DMS114 treated with DMSO at 0.1 percent for 48 hours (cell line): ENCODE measurements around the gene ZNF488.
"Not testable (repeated sequence)": the region's sequence is repeated elsewhere in the genome, so short reads cannot be mapped to it uniquely, and the experiment has no call there.

ENCODE experiments used
- DNase-seq: peaks from one replicate; lab custom pipeline; 2025; ENCODE audit not compliant: unreplicated experiment; lab: John Stamatoyannopoulos, UW

Gene ZNF488

GRCh38 chr10:47410271-47410670, 26.2 kb upstream of the ZNF488 start:
- no peak for DNase-seq

GRCh38 chr10:47409866-47410256, 25.8 kb upstream of the ZNF488 start:
- no peak for DNase-seq

- DNase-seq, result no peak
Measured at GRCh38 chr10:47409171-47409865, 25.2 kb upstream of the ZNF488 start.

DNA sequence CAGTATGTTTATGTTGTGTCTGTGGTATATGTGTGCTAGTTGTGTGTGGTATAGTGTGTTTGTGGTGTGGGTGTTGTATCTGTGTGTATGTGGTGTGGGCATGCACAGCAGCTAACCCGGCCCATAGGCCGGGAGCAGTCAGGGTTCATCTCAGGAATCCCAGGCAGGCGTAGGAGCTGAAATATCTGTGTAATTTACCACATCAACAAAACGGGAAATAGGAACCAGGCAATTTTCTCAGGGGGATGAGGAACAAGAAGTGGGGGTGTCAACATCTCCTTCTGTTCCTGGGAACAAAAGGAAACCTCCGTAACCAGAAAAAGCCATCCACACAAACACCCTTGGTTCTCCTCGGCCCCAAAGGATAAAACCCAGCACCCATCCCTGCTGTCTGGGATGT, 24.5 kb upstream of the ZNF488 start:
- no peak for DNase-seq

GRCh38 chr10:47406870-47407691, 23.0 kb upstream of the ZNF488 start:
- no peak for DNase-seq

- DNase-seq, result no peak
Measured at GRCh38 chr10:47406548-47406869, 22.4 kb upstream of the ZNF488 start.

DNA sequence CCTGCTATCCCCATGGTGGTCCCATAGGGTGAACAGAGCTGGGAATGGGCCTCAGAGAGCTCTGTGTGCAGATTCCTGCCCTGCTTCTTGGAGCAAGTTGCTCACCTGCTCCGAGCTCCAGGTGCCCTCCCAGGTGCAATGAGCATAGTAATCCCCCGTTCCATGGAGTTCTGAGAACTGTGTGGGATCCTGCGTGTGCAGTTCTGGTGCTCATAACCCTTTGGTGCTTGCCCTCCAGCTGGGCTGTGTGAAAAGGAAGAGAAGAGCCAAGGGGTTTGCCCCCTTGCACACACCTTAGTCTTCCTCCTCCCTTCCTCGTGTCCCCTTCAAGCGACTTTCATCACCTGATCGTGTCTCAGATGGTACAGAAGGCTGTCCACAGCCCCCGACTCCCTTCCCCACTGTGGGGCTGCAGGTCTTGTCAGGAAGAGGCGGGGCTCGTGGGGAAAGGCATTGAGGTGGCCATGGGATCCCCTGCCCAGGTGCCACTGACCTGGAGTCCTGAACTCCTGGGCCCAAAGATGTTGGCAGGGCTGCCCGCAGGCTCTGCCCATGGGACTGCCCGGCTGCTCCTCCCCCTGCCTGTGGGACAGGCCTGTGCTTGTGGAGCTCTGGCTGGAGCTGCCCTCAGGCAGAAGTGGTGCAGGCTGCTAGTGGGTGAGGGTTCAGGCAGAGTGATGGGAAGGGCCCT, 21.9 kb upstream of the ZNF488 start:
- no peak for DNase-seq

DNA sequence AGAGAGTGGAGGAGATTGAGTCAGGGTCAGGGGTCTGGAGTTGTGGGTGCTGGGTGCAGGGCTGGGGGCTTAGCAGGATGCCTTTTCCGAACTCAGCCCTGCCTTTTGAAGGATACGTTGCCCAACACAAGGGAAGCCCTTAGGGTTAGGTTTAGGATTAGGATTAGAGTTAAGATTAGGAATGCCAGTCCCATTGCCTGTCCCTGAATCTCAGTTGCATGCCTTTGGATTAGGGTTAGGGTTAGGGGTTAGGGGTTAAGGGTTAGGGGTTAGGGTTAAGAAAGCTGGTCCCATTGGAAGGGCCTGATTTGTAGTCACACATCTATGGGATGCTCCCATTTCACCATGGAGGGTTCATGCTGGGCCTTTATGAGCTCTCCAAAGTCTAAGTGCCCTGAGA, 20.8 kb upstream of the ZNF488 start:
- DNase-seq, result no peak

GRCh38 chr10:47404446-47404845, 20.4 kb upstream of the ZNF488 start:
- DNase-seq, result no peak

GRCh38 chr10:47403446-47404318, 19.6 kb upstream of the ZNF488 start:
- DNase-seq, result no peak

DNA sequence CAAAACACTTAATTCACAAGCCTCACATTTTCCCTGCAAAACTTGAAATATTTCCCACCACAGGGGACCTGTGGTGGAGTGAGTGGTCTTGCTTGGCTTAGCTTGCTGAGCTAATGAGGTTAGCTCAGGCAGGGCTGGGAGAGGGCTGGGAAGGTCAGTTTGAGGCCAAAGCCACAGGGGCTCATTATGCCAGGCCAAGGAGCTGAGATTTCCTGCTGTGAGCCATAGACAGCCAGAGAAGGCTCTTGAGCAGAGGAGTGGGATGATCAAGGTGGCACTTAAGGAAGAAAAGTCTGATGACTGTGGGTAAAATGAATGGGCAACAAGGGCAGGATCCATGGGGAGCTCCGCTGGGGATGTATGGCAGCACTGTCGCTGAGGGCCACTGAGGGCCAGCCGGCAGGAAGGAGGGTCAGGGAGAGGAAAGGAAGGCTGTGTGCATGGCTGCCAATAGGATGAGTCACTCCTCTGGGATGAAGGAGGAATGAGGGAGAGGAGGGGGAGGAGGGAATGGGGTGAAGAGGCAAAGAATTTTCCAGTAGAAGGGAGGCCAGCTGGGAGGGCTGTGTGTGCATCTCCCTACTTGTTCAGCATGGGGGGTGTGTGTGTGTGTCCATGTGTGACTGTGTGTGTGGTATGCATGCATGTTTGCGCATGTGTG, 18.7 kb upstream of the ZNF488 start:
- no peak for DNase-seq

- DNase-seq, result no peak
Measured at GRCh38 chr10:47401874-47402640, 18.0 kb upstream of the ZNF488 start.

- DNase-seq, result no peak
Measured at GRCh38 chr10:47401210-47401609, 17.1 kb upstream of the ZNF488 start.

GRCh38 chr10:47400786-47401185, 16.7 kb upstream of the ZNF488 start:
- DNase-seq, result no peak

- no peak for DNase-seq
Measured at GRCh38 chr10:47400251-47400650, 16.2 kb upstream of the ZNF488 start.

GRCh38 chr10:47397256-47397655, 13.2 kb upstream of the ZNF488 start:
- DNase-seq, result no peak

DNA sequence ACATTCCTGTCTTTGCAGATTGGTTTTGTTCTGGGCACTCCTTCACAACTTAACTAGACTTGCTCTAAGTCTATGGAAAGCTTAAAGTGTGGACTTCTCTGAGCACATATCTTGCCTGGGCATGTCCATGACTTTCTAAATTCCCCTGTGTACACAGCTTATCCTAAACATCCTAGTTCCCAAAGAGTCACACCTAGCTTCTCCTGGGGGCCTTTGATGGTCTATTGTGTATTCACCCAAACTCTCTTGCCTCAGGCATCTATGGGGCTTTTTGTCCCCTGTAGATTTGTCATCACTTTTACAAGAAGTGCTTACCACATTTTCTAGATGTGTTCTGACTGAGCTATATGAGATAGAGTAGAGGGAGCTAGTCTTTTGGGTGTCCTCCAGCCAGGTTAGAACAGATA, 12.2 kb upstream of the ZNF488 start:
- DNase-seq, result no peak

- DNase-seq, result no peak
Measured at GRCh38 chr10:47389619-47390018, 5.5 kb upstream of the ZNF488 start.

- DNase-seq, result no peak
Measured at GRCh38 chr10:47388879-47389278, 4.8 kb upstream of the ZNF488 start.

DNA sequence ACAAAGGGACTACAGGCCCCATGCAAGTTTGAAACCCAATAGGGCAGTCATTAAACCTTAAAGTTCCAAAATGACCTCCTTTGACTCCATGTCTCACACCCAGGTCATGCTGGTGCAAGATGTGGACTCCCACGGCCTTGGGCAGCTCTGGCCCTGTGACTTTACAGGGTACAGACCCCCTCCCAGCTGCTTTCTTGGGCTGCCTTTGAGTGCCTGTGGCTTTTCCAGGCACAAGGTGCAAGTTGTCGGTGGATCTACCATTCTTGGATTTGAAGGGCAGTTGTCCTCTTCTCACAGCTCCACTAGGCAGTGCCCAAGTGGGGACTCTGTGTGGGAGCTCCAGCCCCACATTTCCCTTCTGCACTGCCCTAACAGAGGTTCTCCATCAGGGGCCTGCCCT, 2.0 kb upstream of the ZNF488 start:
- DNase-seq, result not testable (repeated sequence)
